Spleen (tissue), 11 donors: ENCODE measurements around the gene DPY19L3. TPM values are rescaled to one million over a fixed set of nuclear protein-coding genes. Genes with fewer than 3 reads are reported as not detected.

ENCODE experiments used
- DNase-seq: peaks from one replicate; pipeline ENCODE4 v3.0.0-alpha.2; 2020
- H3K27ac ChIP-seq, 8 donors: fragments of 200-600 bp; sonication (generic) in 7 of 8; 1 replicate in 4 of 8; 2 replicates in 4 of 8; pipeline versions ENCODE4 v1.5.0 to v1.8.0; 2016 to 2021; ENCODE audit warnings: inconsistent platforms in 4 of 8, mild to moderate bottlenecking in 4 of 8, moderate library complexity in 1 of 8
- H3K27me3 ChIP-seq, 7 donors: fragments of 200-600 bp; sonication (generic) in 6 of 7; replicated peaks in 1 of 7; 1 replicate in 4 of 7; 2 replicates in 3 of 7; pipeline versions ENCODE4 v1.5.0 to v1.8.0; 2016 to 2021; ENCODE audit warnings: inconsistent platforms in 3 of 7, mild to moderate bottlenecking in 1 of 7
- H3K36me3 ChIP-seq, 6 donors: fragments of 200-600 bp; sonication (generic) in 5 of 6; 1 replicate in 4 of 6; 2 replicates in 2 of 6; pipeline versions ENCODE4 v1.5.0 to v1.8.0; 2016 to 2021; ENCODE audit warnings: inconsistent platforms in 2 of 6
- H3K4me1 ChIP-seq, 6 donors: fragments of 200-600 bp; sonication (generic) in 5 of 6; 1 replicate in 3 of 6; 2 replicates in 3 of 6; pipeline versions ENCODE4 v1.5.0 to v1.8.0; 2016 to 2021; ENCODE audit warnings: inconsistent platforms in 3 of 6
- H3K4me3 ChIP-seq, 8 donors: fragments of 200-600 bp; sonication (generic) in 7 of 8; 1 replicate in 4 of 8; 2 replicates in 4 of 8; pipeline versions ENCODE4 v1.5.0 to v1.8.0; 2016 to 2021; ENCODE audit warnings: inconsistent platforms in 4 of 8, mild to moderate bottlenecking in 4 of 8, moderate library complexity in 2 of 8
- H3K9me3 ChIP-seq, 8 donors: fragments of 200-600 bp; sonication (generic) in 7 of 8; 1 replicate in 4 of 8; 2 replicates in 4 of 8; pipeline versions ENCODE4 v1.5.0 to v1.8.0; 2016 to 2021; ENCODE audit warnings: inconsistent platforms in 4 of 8
- POLR2A ChIP-seq, 3 donors: fragments of 450-650 bp; IDR thresholded peaks; one replicate each; pipeline ENCODE4 v1.5.1; 2017; ENCODE audit warnings: antibody characterized with exemption in 3 of 3, mild to moderate bottlenecking in 1 of 3
- POLR2AphosphoS5 ChIP-seq, 3 donors: sonication (generic); formaldehyde crosslinking; IDR thresholded peaks; one replicate each; pipeline ENCODE4 v1.5.1; 2017; ENCODE audit warnings: antibody characterized with exemption in 3 of 3
- WGBS, 5 donors: extraction: QIAGEN DNeasy Blood & Tissue Kit in 3 of 5; methylation state at CpG; one replicate each; pipeline versions ENCODE4 v1.1.5 to v1.1.7; 2013 to 2018; 5-methylcytosine and 5-hydroxymethylcytosine counted together
- intact Hi-C: fragments of 100-400 bp; cut with DNase I; formaldehyde crosslinking; loops from one replicate; pipeline ENCODE4 v1.15.0; 2023; ENCODE audit warnings: low total_unique reads
- polyA plus RNA-seq, 3 donors: library from polyadenylated mRNA; stranded (reverse); fragments of 200-250 nt; gene quantifications; one replicate each; pipeline ENCODE4 v1.2.1, GENCODE V29; 2013
- total RNA-seq, 7 donors: library from RNA; depleted of rRNA in 3 of 7; stranded (reverse); fragments of >200 nt in 3 of 7; fragmentation: NEBNext Ultra II Directional in 4 of 7; extraction: Animal tissue kit (Norgen Biotek cat#: 25700) in 4 of 7; gene quantifications; one replicate each; pipeline versions ENCODE4 v1.1.0 to v1.2.1, GENCODE V29; 2016 to 2021
- TF ChIP-seq, protein P1 (sequence below), 11 experiments: fragments of 200-600 bp in 7 of 11; fragments of 450-650 bp in 4 of 11; sonication (generic) in 4 of 11; IDR thresholded peaks in 8 of 11; conservative IDR thresholded peaks in 3 of 11; 1 replicate in 7 of 11; 2 replicates in 4 of 11; pipeline versions ENCODE4 v1.4.0 to v1.8.0; 2016 to 2021; ENCODE audit warnings: antibody characterized with exemption in 11 of 11, inconsistent platforms in 4 of 11, mild to moderate bottlenecking in 1 of 11
- donor health status: healthy with polysubstance abuse.
- donor health status: DM: no; HTN: no; CAD: no; lungs with moderate emphysema.
- donor health status: DM: no; HTN: no; CAD: no.
- donor health status: Bipolar disorder and iron deficiency.
- donor health status: healthy.
- donor health status: DM: no; HTN: no; CAD: no.
- donor health status: DM: yes; HTN: yes; CAD: no.

DPY19L3 gene
- total and polyA plus RNA-seq, 10 donors, result 5.3 to 57.5 (median 39.4) TPM

DNA sequence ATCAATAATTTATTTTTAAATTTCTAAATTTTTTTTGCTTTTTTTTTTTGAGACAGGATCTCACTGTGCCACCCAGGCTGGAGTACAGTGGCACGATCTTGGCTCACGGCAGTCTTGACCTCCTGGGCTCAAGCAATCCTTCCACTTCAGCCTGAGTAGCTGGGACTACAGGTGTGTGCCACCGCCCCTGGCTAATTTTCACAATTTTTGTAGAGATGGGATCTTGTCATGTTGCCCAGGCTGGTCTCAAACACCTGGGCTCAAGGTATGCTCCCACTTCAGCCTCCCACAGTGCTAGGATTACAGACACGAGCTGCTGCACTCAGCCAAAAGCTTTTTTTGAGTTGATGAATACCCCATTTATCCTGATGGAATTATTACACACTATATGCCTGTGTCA is 50.8 kb downstream of the DPY19L3 start:
- intact Hi-C loops, result no loop called here
- Histone ChIP-seq H3K27me3 (no peaks in the 10 kb centered on the region), H3K27ac (no peak overlapping the region), H3K36me3 (peaks cover 0 to 100% (median 14%) of the 10 kb centered on the region in 6 donors), H3K4me1 (no peaks in the 10 kb centered on the region), H3K9me3 (no peaks in the 10 kb centered on the region), H3K4me3 (no peak overlapping the region)
- TF ChIP-seq, protein P1, sequence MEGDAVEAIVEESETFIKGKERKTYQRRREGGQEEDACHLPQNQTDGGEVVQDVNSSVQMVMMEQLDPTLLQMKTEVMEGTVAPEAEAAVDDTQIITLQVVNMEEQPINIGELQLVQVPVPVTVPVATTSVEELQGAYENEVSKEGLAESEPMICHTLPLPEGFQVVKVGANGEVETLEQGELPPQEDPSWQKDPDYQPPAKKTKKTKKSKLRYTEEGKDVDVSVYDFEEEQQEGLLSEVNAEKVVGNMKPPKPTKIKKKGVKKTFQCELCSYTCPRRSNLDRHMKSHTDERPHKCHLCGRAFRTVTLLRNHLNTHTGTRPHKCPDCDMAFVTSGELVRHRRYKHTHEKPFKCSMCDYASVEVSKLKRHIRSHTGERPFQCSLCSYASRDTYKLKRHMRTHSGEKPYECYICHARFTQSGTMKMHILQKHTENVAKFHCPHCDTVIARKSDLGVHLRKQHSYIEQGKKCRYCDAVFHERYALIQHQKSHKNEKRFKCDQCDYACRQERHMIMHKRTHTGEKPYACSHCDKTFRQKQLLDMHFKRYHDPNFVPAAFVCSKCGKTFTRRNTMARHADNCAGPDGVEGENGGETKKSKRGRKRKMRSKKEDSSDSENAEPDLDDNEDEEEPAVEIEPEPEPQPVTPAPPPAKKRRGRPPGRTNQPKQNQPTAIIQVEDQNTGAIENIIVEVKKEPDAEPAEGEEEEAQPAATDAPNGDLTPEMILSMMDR (IDR thresholded peaks at IDR 0.05 in 8 of 11, conservative IDR thresholded peaks at IDR 0.05 in 3 of 11), result no peak
- TF ChIP-seq POLR2A (IDR thresholded peaks at IDR 0.05) (no peak), POLR2AphosphoS5 (IDR thresholded peaks at IDR 0.05) (no peak)
- DNase-seq, result no peak
- WGBS, 5 donors, result 97 to 100% (median 99%) methylated on average over 4 of the region's 4 CpGs

DNA sequence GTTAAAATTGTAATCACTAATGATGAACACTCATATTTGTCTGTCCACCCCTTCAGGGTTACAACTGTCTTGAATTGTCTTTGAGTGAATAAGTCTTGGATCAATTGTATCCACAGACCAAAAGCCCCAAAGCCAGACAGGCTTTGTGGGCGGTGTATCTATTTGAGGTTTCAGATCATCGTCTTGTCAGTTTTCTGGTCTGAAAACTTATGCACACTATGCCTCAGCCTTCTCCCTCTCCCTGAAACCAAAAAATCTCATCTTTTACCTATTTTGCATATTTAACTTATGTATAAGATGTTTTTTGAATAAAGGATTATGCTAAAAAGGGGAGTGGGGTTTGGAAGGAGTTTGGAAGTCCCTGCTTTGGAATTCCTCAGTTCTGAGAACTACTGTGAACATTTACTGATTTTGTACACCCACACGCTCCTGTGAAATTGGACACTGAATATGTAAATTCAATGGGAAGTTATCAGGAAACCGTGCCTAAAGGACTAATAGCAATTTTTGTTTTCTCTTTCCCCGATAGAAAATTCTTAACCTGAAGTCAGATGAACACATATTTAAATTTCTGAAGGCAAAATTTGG is 52.1 kb downstream of the DPY19L3 start:
- Histone ChIP-seq H3K4me3 (no peak overlapping the region), H3K27me3 (no peaks in the 10 kb centered on the region), H3K9me3 (no peaks in the 10 kb centered on the region), H3K36me3 (peaks cover 0 to 100% (median 14%) of the 10 kb centered on the region in 6 donors), H3K27ac (no peak overlapping the region), H3K4me1 (no peaks in the 10 kb centered on the region)
- 81 to 93% (median 87%) methylated on average over 5 of the region's 5 CpGs for WGBS, 5 donors
- TF ChIP-seq, protein P1 (IDR thresholded peaks at IDR 0.05 in 8 of 11, conservative IDR thresholded peaks at IDR 0.05 in 3 of 11), result no peak
- TF ChIP-seq POLR2A (IDR thresholded peaks at IDR 0.05) (no peak), POLR2AphosphoS5 (IDR thresholded peaks at IDR 0.05) (no peak)
- no peak for DNase-seq
- intact Hi-C loops, result no loop called here

DNA sequence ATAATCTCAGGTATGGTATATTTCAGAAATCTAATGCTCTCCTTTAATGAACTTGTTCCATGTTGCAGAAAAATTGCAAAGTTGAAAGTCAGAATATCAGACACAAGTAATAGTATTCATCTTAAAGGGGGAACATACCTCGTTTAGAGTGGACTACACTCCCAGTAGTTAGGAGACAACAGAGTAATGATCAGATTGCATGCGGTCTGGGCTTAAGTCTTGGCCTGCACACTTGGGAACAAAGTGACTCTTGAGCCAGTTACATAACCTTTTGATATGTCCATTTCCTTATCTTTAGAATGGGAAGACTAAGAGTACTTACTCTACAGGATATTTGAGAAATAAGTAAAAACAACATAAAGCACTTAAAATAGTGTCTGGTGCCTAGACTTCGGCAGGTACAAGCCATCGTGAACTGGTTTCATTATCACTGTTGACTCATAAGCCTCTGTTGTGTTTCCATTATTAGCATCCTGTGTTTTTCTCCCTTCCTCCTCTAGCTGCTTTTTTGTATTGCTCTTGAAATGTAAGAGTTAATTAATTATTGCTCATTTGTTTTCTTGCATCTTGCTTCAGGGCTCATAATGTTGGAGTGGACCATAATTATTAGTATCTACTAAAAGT is 53.0 kb downstream of the DPY19L3 start:
- H3K4me1 ChIP-seq, result no peaks in the 10 kb centered on the region
- WGBS, 5 donors, result 78 to 84% (median 79%) methylated on average over 4 of the region's 4 CpGs
- no peak for DNase-seq
- no peak overlapping the region for H3K4me3 ChIP-seq
- no peak overlapping the region for H3K27ac ChIP-seq
- H3K27me3 ChIP-seq, result no peaks in the 10 kb centered on the region
- intact Hi-C loops, result no loop called here
- H3K36me3 ChIP-seq, result peaks cover 0 to 98% (median 14%) of the 10 kb centered on the region in 6 donors
- H3K9me3 ChIP-seq, result no peaks in the 10 kb centered on the region
- TF ChIP-seq POLR2A (IDR thresholded peaks at IDR 0.05) (no peak), POLR2AphosphoS5 (IDR thresholded peaks at IDR 0.05) (no peak)
- TF ChIP-seq, protein P1 (IDR thresholded peaks at IDR 0.05 in 8 of 11, conservative IDR thresholded peaks at IDR 0.05 in 3 of 11), result no peak

DNA sequence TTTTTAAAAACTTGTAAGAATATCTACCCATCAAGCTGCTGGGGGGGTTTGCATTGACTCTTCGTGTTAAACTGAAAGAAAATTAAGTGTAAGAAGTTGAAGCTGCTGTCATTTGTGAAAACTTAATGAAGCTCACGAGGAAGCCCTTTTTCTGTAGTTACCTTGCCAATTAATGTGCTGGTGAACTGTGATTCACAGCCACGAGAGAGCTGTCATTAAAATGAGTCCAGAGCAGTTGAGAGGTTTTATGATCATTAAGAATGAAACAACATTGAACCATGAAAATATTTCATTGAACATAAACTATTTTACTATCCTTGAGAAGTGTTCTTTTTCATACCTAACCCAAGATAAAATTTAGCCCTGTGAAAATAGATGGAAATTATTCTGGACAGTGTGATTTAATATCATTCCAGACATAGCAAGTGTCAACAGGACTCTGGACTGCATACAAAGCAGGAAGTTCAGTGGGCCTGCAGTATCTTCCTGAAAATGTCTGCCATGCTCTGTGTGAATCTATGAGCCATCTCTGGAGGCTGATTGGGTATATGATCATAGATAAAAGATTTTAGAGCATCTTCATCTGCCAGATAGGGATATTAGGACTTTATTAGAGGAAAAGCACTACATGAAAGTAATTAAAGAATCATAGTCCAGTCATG is 53.8 kb downstream of the DPY19L3 start:
- peaks cover 0 to 95% (median 14%) of the 10 kb centered on the region in 6 donors for H3K36me3 ChIP-seq
- no peak overlapping the region for H3K4me3 ChIP-seq
- 79 to 89% (median 85%) methylated on average over 3 of the region's 3 CpGs for WGBS, 5 donors
- H3K4me1 ChIP-seq, result no peaks in the 10 kb centered on the region
- no peak overlapping the region for H3K27ac ChIP-seq
- DNase-seq, result no peak
- no peaks in the 10 kb centered on the region for H3K9me3 ChIP-seq
- TF ChIP-seq, protein P1 (IDR thresholded peaks at IDR 0.05 in 8 of 11, conservative IDR thresholded peaks at IDR 0.05 in 3 of 11), result no peak
- TF ChIP-seq POLR2AphosphoS5 (IDR thresholded peaks at IDR 0.05) (no peak), POLR2A (IDR thresholded peaks at IDR 0.05) (no peak)
- H3K27me3 ChIP-seq, result no peaks in the 10 kb centered on the region
- intact Hi-C loops, result no loop called here
